UCSD-AML1 (cell line): ENCODE data around the gene TMEM248.
A peak's percentile ranks its signal among the peaks of the same experiment; 100 is the strongest.
"Not testable (repeated sequence)": the region's sequence is repeated elsewhere in the genome, so short reads cannot be mapped to it uniquely, and the experiment has no call there.

Source experiments
- DNase-seq: peaks from one replicate; lab custom pipeline; 2025; ENCODE audit not compliant: unreplicated experiment; lab: John Stamatoyannopoulos, UW

TMEM248 gene

DNA sequence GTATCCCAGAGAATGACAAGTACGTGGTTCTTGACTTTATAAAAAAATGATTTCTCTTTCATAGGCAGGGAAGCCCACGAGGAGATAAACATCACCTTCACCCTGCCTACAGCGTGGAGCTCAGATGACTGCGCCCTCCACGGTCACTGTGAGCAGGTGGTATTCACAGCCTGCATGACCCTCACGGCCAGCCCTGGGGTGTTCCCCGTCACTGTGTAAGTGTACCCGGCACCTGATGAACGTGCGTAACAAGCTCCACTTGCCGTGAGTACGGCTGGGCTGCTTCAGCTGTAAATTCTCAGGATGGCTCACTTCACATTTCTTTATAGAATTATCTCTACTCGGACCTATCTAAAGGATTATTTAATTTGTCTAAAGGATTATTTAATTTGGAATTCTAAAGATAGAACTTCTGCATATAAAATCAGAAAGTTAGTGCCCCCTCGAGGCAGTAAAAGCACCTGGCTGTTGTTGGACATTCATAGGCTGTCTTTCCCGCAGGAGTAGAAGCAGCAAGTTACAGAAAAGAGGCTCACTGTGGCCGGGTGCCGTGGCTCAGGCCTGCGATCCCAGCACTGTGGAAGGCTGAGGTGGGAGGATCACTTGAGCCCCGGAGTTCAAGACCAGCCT lies 27.6 kb downstream of the TMEM248 start:
- DNase-seq: no peak

DNA sequence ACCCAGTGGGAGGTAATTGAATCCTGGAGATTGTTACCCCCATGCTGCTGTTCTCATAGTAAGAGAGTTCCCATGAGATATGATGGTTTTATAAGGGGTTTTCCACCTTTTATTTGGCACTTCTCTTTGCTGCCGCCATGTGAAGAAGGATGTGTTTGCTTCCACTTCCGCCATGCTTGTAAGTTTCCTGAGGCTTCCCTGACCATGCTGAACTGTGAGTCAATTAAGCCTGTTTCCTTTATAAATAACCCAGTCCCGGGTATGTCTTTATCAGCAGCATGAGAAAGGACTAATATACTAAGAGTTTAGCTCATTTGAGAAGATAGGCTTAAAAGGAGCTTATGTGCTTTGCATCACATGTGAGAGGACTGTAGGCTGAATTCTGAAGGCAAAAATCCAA lies 29.3 kb downstream of the TMEM248 start:
- DNase-seq: no peak

- no peak for DNase-seq
These were observed 29.7 kb downstream of the TMEM248 start for GRCh38 chr7:66950763-66951162.

DNA sequence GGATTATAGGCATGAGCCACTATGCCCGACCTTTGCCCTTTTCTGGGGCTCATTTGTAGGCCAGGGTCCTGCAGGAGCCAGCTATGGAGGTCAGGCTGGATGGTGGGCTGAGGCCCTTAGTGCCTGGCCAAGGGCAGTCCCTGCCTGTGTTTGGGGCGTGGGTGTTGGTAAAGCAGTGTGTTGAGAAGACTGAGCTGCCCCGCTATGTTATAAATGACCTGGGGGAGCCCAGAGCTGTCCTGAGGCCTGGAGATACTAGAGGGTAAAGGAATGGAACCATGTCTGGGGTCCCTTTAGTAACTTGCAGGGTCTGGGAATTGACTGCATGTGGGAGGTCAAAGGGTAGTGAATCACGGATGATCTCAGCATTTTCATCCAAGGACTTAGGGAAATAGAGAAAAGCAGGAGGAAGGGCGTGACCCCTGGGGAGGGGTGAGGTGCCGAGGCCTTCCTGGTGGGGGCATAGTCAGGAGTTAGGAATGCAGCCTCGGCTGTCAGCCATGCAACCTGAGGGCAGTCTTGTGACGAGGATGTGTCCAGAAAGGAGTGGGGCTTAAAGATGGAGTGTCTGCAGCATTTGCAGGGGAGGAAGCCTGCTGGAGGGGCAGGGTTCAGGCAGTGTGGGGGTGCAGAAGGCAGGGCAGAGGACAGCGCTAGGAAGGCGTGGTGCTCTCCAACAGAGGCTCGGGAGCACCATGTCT lies 31.5 kb downstream of the TMEM248 start:
- DNase-seq: no peak

DNA sequence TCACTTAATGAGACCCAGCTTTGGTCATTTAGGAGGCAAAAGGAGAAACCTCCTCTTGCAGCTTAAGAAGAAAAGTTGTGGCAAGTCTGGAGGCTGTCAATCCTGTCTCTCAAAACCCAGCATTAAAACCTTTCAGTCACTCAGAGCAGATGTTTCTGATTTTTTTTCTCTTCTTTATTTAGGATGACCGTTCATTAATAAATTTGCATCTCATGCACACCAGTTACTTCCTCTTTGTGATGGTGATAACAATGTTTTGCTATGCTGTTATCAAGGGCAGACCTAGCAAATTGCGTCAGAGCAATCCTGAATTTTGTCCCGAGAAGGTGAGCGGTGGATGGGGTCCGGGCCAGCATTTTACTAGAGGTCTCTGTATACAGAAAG lies 32.0 kb downstream of the TMEM248 start:
- no peak for DNase-seq

- DNase-seq: no peak
These were observed 36.7 kb downstream of the TMEM248 start for GRCh38 chr7:66957595-66958290.

DNA sequence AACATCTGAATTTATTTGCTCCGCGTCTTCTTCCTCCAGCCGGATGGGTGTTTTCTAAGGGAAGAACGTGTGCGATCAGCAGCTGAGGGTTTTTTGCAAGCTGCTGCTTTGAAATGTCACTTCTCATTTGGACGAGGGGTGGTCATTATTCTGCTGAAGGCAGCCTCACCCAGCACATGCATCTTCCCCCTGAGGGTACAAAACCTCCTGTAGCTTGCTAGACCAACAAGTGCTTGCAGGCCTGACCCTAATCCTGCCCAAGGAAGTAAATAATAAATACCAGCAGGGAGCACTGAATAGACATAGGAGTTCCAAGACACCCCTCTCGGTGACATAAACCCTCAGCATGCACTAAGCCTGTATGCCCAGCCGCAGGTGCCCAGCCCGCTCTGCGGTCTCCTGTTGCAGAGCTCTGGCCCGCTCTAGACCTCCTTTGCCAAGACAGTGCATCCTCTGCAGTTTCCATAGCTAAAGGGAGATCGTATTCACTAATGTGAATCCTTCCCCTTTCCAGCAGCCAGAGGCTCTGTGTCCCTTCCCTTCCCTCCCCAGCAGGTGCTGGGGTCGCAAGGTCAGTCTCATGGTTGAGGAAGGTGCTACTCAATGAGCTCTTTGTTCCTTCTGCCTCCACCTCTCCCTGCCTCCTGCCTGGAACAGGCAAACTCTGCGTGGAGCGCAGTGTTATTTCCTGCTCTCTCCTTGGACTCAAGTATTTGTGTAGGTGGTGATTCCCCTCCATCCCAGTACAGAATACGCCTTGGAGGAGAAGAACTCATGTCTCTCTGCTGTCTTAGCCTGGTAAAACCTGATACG lies 37.7 kb downstream of the TMEM248 start:
- no peak for DNase-seq

DNA sequence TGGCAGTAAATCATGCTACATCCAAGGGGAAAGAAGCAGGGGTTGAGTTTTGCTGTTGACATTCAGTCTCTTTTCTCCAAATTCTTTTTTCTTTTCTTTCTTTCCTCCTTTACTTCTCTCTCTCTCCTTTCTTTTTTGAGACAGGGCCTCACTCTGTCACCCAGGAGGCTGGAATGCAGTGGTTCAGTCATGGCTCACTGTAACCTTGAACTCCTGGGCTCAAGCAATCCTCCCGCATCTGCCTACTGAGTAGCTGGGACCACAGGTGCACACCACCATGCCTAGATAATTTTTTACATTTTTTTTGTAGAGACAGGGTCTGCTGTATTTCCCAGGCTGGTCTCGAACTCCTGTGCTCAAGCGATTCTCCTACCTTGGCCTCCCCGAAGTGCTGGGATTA lies 39.2 kb downstream of the TMEM248 start:
- no peak for DNase-seq

- DNase-seq: no peak
These were observed 40.1 kb downstream of the TMEM248 start for GRCh38 chr7:66961096-66961495.

GRCh38 chr7:66964411-66964810 lies 43.4 kb downstream of the TMEM248 start:
- DNase-seq: no peak

- no peak for DNase-seq
These were observed 46.0 kb downstream of the TMEM248 start for GRCh38 chr7:66967029-66967428.

DNA sequence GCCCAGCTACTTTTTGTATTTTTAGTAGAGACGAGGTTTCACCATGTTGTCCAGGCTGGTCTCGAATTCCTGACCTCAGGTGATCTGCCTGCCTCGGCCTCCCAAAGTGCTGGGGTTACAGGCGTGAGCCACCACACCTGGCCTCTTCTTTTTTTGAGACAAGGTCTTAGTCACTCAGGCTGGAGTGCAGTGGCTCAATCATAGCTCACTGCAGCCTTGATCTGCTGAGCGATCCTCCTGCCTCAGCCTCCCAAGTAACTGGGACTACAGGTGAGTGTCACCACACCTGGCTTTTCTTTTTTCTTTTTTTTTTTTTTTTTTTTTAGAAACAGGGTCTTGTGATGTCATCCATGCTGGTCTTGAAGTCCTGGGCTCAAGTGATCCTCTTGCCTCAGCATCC lies 48.0 kb downstream of the TMEM248 start:
- not testable (repeated sequence) for DNase-seq

GRCh38 chr7:66970310-66970709 lies 49.3 kb downstream of the TMEM248 start:
- peak; percentile 7 for DNase-seq

DNA sequence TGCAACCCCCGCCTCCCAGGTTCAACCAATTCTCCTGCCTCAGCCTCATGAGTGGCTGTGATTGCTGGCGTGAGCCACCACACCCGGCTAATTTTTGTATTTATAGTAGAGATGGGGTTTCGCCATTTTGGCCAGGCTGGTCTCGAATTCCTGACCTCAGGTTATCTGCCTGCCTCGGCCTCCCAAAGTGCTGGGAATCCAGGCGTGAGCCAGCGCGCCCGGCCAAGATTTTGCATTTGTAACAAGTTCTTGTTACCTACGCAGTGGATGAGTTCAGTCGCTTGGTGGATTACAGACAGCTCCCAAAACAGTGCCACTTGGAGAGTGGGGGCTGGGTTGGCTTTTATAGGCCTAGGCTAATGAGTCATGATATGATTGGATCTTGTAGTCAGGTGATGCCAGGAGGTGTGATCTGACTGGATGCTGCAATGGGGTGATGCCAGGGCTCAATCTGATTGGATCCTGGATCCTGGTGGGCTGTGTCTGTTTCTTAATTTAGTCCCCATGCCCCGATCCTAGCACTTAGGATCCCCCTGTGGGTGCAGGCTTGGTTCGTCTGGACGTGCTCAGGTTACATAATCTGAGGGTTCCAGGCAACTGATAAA lies 54.1 kb downstream of the TMEM248 start:
- DNase-seq: no peak

GRCh38 chr7:66978312-66978711 lies 57.3 kb downstream of the TMEM248 start:
- DNase-seq: not testable (repeated sequence)

DNA sequence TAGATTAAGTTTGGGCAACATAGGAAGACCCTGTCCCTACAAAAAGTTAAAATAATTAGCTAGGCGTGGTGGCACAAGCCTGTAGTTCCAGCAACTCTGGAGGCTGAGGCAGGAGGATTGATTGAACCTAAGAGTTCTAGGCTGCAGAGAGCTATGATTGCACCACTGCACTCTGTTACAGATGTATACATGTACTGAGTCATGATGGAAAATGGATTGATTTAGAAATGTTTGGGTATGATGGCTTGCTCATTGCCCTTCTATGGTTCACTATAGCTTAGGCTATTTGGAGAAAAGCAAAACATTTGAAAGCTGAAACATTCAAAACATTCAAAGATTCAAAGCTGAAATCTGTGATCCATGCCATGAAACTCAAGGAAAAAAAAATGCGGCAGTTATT lies 58.0 kb downstream of the TMEM248 start:
- not testable (repeated sequence) for DNase-seq

- DNase-seq: not testable (repeated sequence)
These were observed 59.3 kb downstream of the TMEM248 start for GRCh38 chr7:66980336-66980735.

- DNase-seq: not testable (repeated sequence)
These were observed 68.5 kb downstream of the TMEM248 start for GRCh38 chr7:66989552-66989951.

DNA sequence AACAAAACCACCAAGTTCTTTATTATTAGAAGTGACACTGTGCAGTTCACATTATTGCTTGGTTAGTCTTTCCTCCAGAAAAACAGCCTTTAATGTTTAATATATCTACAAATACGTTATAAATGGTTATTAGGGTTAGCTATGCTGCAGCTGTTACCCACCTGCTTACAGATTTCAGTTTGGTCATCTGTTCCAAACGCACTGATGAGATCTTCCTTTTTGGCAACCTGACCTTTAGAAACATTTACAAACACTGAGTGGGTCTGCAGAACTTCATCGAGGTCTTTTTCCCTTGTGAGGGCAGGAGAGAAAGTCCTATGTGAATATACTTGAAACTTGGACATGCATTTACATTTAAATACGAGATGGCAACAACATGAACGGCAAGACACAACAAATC lies 73.0 kb downstream of the TMEM248 start:
- DNase-seq: not testable (repeated sequence)

GRCh38 chr7:66994691-66995049 lies 73.6 kb downstream of the TMEM248 start:
- DNase-seq: peak; percentile 25
